AG10803 (cell line): ENCODE data around the gene PACS2.
"Not testable (repeated sequence)": the region's sequence is repeated elsewhere in the genome, so short reads cannot be mapped to it uniquely, and the experiment has no call there.

ENCODE experiments used
- DNase-seq: peaks from one replicate; pipeline ENCODE4 v3.0.0; 2010; ENCODE audit warnings: low read depth
- H3K4me3 ChIP-seq: 2 replicates; pipeline ENCODE4 v1.5.1; 2011; ENCODE audit warnings: mild to moderate bottlenecking, low read length, control low read depth
- CTCF ChIP-seq: conservative IDR thresholded peaks from 2 replicates; pipeline ENCODE4 v1.5.1; 2011; ENCODE audit warnings: mild to moderate bottlenecking, low read length, control low read depth, inconsistent platforms

The PACS2 gene

GRCh38 chr14:105355850-105356604 lies 41.5 kb downstream of the PACS2 start:
- H3K4me3 ChIP-seq = no peak overlapping the region
- TF ChIP-seq CTCF = no peak
- DNase-seq = no peak

- H3K4me3 ChIP-seq = no peak overlapping the region
- no peak for TF ChIP-seq CTCF
- no peak for DNase-seq
Measured at GRCh38 chr14:105356927-105357326, 42.4 kb downstream of the PACS2 start.

- no peak for DNase-seq
- TF ChIP-seq CTCF = no peak
- H3K4me3 ChIP-seq = no peak overlapping the region
Measured at GRCh38 chr14:105357626-105358025, 43.1 kb downstream of the PACS2 start.

- no peak for TF ChIP-seq CTCF
- no peak overlapping the region for H3K4me3 ChIP-seq
- DNase-seq = no peak
Measured at GRCh38 chr14:105358140-105358846, 43.7 kb downstream of the PACS2 start.

GRCh38 chr14:105358943-105359342 lies 44.4 kb downstream of the PACS2 start:
- no peak overlapping the region for H3K4me3 ChIP-seq
- DNase-seq = no peak
- TF ChIP-seq CTCF = no peak

GRCh38 chr14:105361412-105361811 lies 46.9 kb downstream of the PACS2 start:
- H3K4me3 ChIP-seq = not testable (repeated sequence)

GRCh38 chr14:105363847-105364708 lies 49.5 kb downstream of the PACS2 start:
- H3K4me3 ChIP-seq = peak overlapping the region; percentile 29
- TF ChIP-seq CTCF = no peak
- peak; percentile 73 for DNase-seq

More at GRCh38 chr14:105361412-105361811, 46.9 kb downstream of the PACS2 start:
- not testable (repeated sequence) for DNase-seq
